Measurements from ENCODE around the gene CFAP97D1.
A peak's percentile ranks its signal among the peaks of the same experiment; 100 is the strongest.
"Not testable (repeated sequence)": the region's sequence is repeated elsewhere in the genome, so short reads cannot be mapped to it uniquely, and the experiment has no call there.

Gene CFAP97D1

DNA sequence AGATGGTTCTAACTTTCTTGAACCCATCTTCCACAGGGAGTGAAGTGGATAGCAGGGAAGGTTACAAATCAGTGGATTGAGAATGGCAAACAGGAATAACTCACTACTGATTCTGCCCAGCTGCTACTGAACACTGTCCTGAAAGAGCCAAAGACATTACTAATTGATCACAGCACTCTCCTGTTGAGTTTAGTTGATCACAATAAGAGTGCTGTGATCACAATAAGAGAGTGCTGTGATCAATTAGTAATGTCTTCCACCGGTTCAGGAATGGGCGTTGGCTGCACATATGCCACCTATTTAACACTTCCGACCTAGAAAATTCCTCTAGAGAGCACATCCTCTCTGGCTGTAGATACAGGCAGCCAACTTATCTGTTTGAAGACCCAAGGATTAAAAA is 11.4 kb downstream of the CFAP97D1 start:
- H2AFZ ChIP-seq (ENCODE audit: low read length) = peak overlapping the region; percentile 60

DNA sequence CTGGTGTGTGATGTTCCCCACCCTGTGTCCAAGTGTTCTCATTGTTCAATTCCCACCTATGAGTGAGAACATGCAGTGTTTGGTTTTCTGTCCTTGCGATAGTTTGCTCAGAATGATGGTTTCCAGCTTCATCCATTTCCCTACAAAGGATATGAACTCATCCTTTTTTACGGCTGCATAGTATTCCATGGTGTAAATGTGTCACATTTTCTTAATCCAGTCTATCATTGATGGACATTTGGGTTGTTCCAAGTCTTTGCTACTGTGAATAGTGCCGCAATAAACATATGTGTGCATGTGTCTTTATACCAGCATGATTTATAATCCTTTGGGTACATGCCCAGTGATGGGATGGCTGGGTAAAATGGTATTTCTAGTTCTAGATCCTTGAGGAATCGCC is 12.4 kb downstream of the CFAP97D1 start:
- H3K9me2 ChIP-seq (replicated peaks; ENCODE audit: low read depth, low read length); H3K4me1 ChIP-seq (ENCODE audit: insufficient read depth, low read length, poor library complexity, severe bottlenecking); H3K9ac ChIP-seq (ENCODE audit: low read depth, low read length, poor library complexity, severe bottlenecking); H3K4me2 ChIP-seq (ENCODE audit: low read depth, low read length, poor library complexity, severe bottlenecking); H3K27me3 ChIP-seq (ENCODE audit: insufficient read depth, low read length, poor library complexity, severe bottlenecking); H3F3A ChIP-seq (ENCODE audit: low read depth); H2AFZ ChIP-seq (ENCODE audit: low read length); H3K4me3 ChIP-seq (ENCODE audit: low read length, poor library complexity, severe bottlenecking); H3K9me3 ChIP-seq (ENCODE audit: insufficient read depth, low read depth, low read length); H3K36me3 ChIP-seq (ENCODE audit: insufficient read depth, low read length); H3K79me2 ChIP-seq (ENCODE audit: insufficient read depth, low read length); H4K20me1 ChIP-seq (ENCODE audit: insufficient read depth, low read length, poor library complexity, severe bottlenecking): not testable (repeated sequence)

More for the DNA sequence above, 11.4 kb downstream of the CFAP97D1 start:
- Histone ChIP-seq H3K36me3 (ENCODE audit: insufficient read depth, low read length) (no peaks in the 10 kb centered on the region), H3K4me1 (ENCODE audit: insufficient read depth, low read length, poor library complexity, severe bottlenecking) (peaks cover 7% of the 10 kb centered on the region), H3K27me3 (ENCODE audit: insufficient read depth, low read length, poor library complexity, severe bottlenecking) (no peaks in the 10 kb centered on the region), H3K9ac (ENCODE audit: low read depth, low read length, poor library complexity, severe bottlenecking) (no peak overlapping the region), H3K9me2 (replicated peaks; ENCODE audit: low read depth, low read length) (no peaks in the 10 kb centered on the region), H3K79me2 (ENCODE audit: insufficient read depth, low read length) (no peaks in the 10 kb centered on the region), H3K9me3 (ENCODE audit: insufficient read depth, low read depth, low read length) (no peaks in the 10 kb centered on the region), H3K4me3 (ENCODE audit: low read length, poor library complexity, severe bottlenecking) (peak overlapping the region; percentile 35), H3K4me2 (ENCODE audit: low read depth, low read length, poor library complexity, severe bottlenecking) (peak overlapping the region; percentile 35), H4K20me1 (ENCODE audit: insufficient read depth, low read length, poor library complexity, severe bottlenecking) (no peaks in the 10 kb centered on the region), H3F3A (ENCODE audit: low read depth) (no peaks in the 10 kb centered on the region)
- TF ChIP-seq EZH2phosphoT487 (IDR thresholded peaks at IDR 0.05; ENCODE audit: borderline replicate concordance) = no peak
- TF ChIP-seq, protein P1, sequence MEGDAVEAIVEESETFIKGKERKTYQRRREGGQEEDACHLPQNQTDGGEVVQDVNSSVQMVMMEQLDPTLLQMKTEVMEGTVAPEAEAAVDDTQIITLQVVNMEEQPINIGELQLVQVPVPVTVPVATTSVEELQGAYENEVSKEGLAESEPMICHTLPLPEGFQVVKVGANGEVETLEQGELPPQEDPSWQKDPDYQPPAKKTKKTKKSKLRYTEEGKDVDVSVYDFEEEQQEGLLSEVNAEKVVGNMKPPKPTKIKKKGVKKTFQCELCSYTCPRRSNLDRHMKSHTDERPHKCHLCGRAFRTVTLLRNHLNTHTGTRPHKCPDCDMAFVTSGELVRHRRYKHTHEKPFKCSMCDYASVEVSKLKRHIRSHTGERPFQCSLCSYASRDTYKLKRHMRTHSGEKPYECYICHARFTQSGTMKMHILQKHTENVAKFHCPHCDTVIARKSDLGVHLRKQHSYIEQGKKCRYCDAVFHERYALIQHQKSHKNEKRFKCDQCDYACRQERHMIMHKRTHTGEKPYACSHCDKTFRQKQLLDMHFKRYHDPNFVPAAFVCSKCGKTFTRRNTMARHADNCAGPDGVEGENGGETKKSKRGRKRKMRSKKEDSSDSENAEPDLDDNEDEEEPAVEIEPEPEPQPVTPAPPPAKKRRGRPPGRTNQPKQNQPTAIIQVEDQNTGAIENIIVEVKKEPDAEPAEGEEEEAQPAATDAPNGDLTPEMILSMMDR (conservative IDR thresholded peaks at IDR 0.05; ENCODE audit: low read length) = no peak

DNA sequence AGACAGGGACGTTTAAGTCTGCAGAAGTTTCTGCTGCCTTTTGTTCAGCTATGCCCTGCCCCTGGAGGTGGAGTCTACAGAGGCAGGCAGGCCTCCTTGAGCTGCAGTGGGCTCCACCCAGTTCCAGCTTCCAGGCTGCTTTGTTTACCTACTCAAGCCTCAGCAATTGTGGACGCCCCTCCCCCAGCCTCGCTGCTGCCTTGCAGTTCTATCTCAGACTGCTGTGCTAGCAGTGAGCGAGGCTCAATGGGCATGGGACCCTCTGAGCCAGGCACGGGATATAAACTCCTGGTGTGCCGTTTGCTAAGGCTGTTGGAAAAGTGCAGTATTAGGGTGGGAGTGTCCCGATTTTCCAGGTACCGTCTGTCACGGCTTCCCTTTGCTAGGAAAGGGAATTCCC is 17.8 kb downstream of the CFAP97D1 start:
- not testable (repeated sequence) for H3K4me2 ChIP-seq (ENCODE audit: low read depth, low read length, poor library complexity, severe bottlenecking); H3K79me2 ChIP-seq (ENCODE audit: insufficient read depth, low read length); H3K9me2 ChIP-seq (replicated peaks; ENCODE audit: low read depth, low read length); H3K27me3 ChIP-seq (ENCODE audit: insufficient read depth, low read length, poor library complexity, severe bottlenecking); H3K36me3 ChIP-seq (ENCODE audit: insufficient read depth, low read length); H3K9me3 ChIP-seq (ENCODE audit: insufficient read depth, low read depth, low read length); H3K9ac ChIP-seq (ENCODE audit: low read depth, low read length, poor library complexity, severe bottlenecking); H2AFZ ChIP-seq (ENCODE audit: low read length); H4K20me1 ChIP-seq (ENCODE audit: insufficient read depth, low read length, poor library complexity, severe bottlenecking); H3K4me1 ChIP-seq (ENCODE audit: insufficient read depth, low read length, poor library complexity, severe bottlenecking); H3F3A ChIP-seq (ENCODE audit: low read depth); H3K4me3 ChIP-seq (ENCODE audit: low read length, poor library complexity, severe bottlenecking)

DNA sequence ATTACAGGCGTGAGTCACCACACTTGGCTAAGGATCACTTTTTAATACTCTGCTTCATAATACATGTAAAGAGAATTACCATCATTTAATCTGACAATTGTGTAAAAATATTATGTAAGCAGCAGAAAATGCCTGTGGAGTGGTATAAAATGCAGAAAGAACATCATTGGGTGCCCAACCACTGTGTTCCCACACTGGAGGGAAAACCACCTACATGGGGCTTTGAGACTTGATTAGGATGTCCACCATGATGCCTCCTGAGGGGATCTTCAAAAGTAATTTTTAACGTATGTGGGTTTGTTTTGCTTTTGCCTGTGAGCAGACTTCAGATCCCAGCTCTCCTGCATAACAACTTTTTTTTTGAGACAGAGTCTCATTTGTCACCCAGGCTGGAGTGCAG is 18.8 kb downstream of the CFAP97D1 start:
- Histone ChIP-seq H3K27me3 (ENCODE audit: insufficient read depth, low read length, poor library complexity, severe bottlenecking) (no peaks in the 10 kb centered on the region), H4K20me1 (ENCODE audit: insufficient read depth, low read length, poor library complexity, severe bottlenecking) (no peaks in the 10 kb centered on the region), H3K9me3 (ENCODE audit: insufficient read depth, low read depth, low read length) (no peaks in the 10 kb centered on the region), H3K36me3 (ENCODE audit: insufficient read depth, low read length) (no peaks in the 10 kb centered on the region), H3K9ac (ENCODE audit: low read depth, low read length, poor library complexity, severe bottlenecking) (no peak overlapping the region), H3K4me1 (ENCODE audit: insufficient read depth, low read length, poor library complexity, severe bottlenecking) (no peaks in the 10 kb centered on the region), H3F3A (ENCODE audit: low read depth) (no peaks in the 10 kb centered on the region), H3K4me2 (ENCODE audit: low read depth, low read length, poor library complexity, severe bottlenecking) (no peak overlapping the region), H3K4me3 (ENCODE audit: low read length, poor library complexity, severe bottlenecking) (no peak overlapping the region), H3K9me2 (replicated peaks; ENCODE audit: low read depth, low read length) (no peaks in the 10 kb centered on the region), H3K79me2 (ENCODE audit: insufficient read depth, low read length) (no peaks in the 10 kb centered on the region), H2AFZ (ENCODE audit: low read length) (no peak overlapping the region)
- no peak for TF ChIP-seq EZH2phosphoT487 (IDR thresholded peaks at IDR 0.05; ENCODE audit: borderline replicate concordance)
- TF ChIP-seq, protein P1 (conservative IDR thresholded peaks at IDR 0.05; ENCODE audit: low read length) = no peak

All from Loucy (cell line).